Stomach (tissue), 4 donors: ENCODE measurements around the gene S100P.

Experiments used
- CTCF ChIP-seq, 7 experiments: fragments of 450-650 bp in 4 of 7; fragments of 200-600 bp in 3 of 7; sonication (generic) in 3 of 7; IDR thresholded peaks; one replicate each; pipeline ENCODE4 v1.5.1; 2016 to 2019; ENCODE audit warnings: antibody characterized with exemption in 7 of 7, control low read depth in 2 of 7, mild to moderate bottlenecking in 1 of 7
- EP300 ChIP-seq: sonication (generic); formaldehyde crosslinking; IDR thresholded peaks from one replicate; pipeline ENCODE4 v1.6.1; 2017; ENCODE audit warnings: antibody characterized with exemption
- POLR2A ChIP-seq, 4 donors: fragments of 450-650 bp; IDR thresholded peaks; one replicate each; pipeline ENCODE4 v1.6.1; 2016; ENCODE audit warnings: antibody characterized with exemption in 4 of 4, control low read depth in 2 of 4, mild to moderate bottlenecking in 1 of 4, moderate library complexity in 1 of 4
- POLR2AphosphoS5 ChIP-seq, 3 donors: sonication (generic); formaldehyde crosslinking; IDR thresholded peaks; one replicate each; pipeline ENCODE4 v1.6.1; 2016; ENCODE audit warnings: antibody characterized with exemption in 3 of 3

- no peak for TF ChIP-seq CTCF (IDR thresholded peaks at IDR 0.05)
- no peak for TF ChIP-seq POLR2A (IDR thresholded peaks at IDR 0.05)
- TF ChIP-seq POLR2AphosphoS5 (IDR thresholded peaks at IDR 0.05) = no peak
- TF ChIP-seq EP300 = no peak
Observed at GRCh38 chr4:6665320-6665654, 28.4 kb upstream of the S100P start.
